GM21529 (cell line): ENCODE measurements around the gene RYR1.

Source experiments
- ATAC-seq: cut with Tn5 transposase; IDR thresholded peaks from one replicate; pipeline ENCODE4 v1.9.1; 2021; ENCODE audit not compliant: unreplicated experiment

The RYR1 gene

DNA sequence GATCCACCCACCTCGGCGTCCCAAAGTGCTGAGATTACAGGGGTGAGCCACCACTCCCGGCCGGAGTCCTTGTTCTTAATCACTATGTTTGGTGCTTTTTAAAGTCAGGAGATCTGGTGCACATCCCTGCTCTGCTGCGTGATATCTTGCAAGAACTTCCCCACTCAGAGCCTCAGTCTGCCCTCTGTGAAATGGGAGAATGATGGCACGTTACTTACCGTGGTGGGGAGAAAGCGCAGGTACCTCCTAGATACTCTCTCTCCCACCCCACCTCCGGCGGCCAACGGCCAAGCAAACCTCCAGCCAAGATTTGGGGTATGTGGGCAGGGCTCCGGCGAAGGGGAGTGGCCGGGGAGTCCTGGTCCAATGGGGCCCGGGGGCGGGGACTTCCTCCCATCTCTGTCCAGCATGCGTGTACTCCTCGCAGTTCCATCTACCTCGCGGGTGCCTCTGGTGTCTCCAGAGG lies at the start of gene RYR1:
RYR1 (plus strand) TSS at position 424 of the 466 bp plus-strand sequence. CDS start 139 bp downstream, outside the sequence.
- ATAC-seq = no peak

GRCh38 chr19:38383743-38384142 lies 49.7 kb upstream of the RYR1 start:
- no peak for ATAC-seq

DNA sequence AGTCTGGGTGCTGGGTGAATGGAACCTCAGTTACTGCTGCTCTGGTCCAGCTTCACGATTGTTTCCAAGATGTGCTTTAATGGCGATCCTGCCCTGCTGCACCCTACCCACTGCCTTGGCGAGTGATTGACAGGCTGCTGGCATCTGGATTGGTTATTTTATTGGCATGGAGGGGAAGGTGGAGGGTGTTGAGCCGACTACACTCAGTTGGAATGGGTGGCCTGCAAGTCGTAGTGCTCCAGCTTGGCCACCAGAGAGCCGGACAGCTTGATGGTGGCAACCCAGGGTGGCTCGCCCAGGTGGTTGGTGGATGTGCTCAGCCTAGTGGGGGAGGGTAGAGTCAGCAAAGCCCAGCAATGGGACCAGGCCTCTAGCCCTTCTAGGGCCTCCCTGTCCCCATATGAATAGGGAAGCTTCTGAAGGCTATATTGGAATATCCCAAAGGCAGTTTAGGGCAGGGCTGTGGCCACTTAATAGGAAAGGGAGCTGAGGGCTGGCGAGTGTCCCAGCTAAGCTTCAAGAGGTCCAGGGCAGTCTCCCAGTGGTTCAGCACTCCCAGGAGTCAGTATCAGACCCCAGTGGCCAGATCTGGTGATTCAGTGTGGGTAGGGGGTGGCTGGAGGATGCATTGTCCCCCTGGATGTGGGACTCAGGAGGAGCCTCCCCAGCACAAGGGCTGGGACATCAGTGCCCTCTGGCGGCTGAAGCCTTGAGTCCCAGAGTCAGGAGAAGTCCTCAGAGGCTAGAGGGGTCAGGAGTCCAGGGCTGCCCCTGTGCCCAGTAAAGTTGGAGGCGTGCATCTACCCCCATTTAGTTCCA lies 49.1 kb upstream of the RYR1 start:
- ATAC-seq = no peak

GRCh38 chr19:38385057-38385803 lies 48.3 kb upstream of the RYR1 start:
- no peak for ATAC-seq

GRCh38 chr19:38385804-38386257 lies 47.7 kb upstream of the RYR1 start:
- no peak for ATAC-seq

DNA sequence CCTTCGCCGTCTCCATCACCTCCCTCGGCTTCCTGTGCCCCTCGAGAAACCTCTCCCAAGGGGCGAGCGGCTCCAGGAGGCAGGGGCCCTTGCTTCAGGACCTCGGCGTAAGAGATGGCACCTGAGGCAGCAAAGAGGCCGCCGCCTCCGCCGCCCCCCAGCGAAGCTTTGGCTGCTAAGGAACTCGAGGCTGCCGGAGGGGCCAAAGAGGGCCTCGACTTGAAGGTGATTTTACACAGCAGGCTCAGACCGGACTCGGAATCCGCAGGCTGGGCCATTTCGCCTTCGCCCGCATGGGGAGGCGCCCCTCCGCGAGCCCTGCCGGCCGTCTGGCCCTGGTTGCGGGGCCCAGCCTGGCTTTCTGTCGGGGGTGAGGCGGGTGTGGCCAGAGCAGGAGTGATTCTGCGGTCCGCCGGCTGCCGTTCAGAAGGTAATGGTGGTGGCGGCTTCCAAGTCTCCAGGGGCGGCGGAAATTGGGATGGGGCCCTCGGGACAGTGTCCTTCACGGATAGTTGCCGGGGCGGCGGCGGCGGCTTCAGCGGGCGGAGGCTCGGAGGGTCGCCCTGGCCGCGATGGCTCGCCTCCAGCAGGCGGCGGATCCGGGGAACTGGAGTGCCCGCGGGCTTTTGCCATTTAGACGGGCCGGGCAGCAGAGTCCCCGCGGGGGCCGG lies 47.1 kb upstream of the RYR1 start:
- no peak for ATAC-seq

DNA sequence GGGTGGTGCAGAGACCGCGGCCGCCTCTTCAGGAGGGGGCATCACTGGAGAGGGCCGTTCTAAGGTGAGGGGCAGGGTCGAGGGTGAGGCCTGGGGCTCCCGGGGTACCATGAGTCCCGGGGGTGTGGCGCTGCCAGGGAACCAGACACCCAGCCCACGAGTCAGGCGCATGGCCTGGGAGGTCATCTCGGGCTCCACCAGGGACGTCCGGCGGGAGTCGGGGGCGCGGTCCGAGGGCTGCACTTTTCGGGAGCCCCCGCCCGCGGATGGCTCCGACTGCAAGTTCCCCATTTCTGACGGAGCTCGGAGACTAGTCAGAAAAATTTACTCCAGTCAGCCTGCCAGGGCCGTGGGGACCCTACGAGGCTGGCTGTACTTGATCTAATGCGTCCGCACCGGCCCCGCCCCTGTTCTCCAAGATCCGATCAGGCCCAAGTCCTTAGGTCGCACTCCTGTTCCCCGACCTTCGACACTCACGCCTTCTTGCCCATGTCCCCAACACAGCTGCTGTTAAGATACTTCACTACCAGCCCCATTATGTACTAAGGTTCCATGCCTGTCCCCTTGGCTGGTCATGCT lies 46.4 kb upstream of the RYR1 start:
- no peak for ATAC-seq

DNA sequence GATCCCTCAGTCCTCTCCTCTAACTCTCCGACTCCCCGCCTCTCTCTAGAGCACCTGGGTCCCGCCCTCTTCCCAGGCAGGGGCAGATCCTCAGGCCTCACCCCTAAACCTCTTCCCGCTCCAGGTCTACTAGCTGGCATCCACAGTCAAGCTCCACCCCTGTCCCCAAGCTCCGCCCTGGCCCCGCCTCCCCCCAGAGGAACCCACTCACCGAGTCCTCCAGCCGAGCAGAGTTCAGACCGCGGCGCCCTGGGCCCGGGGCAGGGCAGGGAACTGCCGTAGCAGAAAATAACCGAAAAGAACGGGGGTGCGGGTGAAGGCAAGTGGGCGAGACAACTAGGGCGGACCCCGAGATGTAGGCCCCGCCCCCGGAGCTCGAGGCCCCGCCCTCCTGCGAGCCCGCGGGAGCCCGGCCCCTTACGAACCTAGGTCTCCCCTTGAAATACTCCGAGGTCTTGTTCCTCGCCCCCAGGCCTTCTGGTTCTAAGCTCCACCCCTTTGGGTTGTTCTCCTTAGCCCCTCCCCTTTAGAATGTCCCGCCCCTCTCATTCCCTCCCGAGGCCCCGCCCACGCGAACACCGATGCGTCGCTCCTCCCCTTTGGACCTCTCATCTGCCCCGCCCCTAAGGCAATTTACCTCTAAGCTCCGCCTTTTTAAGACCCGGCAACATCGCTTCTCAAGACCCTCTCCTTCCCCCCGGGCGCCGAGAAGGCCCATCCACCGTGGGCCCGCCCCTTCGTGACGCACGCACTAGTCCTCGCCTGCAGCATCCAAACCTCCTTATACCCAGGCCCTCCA lies 45.7 kb upstream of the RYR1 start, which contains the start of gene GGN:
GGN (minus strand) TSS at position 485 of the 799 bp plus-strand sequence. CDS start 773 bp downstream, outside the sequence.
- ATAC-seq = no peak

GRCh38 chr19:38388349-38389100 lies 45.0 kb upstream of the RYR1 start, which contains the start of gene SPRED3:
TSS of gene SPRED3 (plus strand) at chr19:38388697. CDS start at chr19:38390303, 1,606 bp downstream.
- no peak for ATAC-seq

DNA sequence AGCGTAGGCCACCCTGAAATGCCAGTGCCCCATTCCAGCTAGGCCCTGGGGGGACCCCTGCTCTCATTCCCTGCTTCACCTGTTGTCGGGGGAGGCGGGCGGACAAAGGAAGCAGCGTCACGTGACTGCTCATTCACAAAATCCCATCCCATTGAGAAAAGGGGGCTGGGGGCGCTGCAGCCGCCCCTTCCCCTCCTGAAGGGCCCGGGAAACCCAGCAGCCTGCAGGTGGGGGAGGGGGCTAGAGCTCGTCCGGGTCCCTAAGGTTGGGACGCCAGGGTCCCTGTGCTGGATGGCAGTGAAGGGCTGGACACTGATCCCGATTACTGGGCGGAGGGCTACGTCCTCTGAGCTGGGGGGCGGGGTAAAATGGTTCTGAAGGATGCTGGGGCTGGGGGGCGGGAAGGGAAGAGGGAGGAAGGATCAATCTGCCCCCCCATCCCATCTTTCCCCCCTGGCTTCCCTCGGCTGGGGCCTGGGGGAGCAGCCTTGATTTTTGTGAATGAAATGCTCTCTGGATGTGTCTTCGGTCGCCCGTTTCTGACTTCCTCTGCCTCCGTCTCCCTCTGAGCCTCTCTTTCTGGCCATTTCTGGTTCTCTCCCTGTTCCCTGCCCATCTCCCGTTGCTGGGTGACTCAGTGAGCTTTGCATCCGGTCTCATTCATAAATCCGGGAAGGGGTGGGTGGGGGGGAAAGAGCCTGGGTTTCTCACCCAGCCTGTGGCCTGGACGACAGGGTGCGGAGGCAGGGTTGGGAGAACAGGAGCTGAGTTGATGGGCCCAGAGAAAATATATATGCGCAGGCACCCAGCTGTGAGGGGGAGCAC lies 44.2 kb upstream of the RYR1 start:
- no peak for ATAC-seq

DNA sequence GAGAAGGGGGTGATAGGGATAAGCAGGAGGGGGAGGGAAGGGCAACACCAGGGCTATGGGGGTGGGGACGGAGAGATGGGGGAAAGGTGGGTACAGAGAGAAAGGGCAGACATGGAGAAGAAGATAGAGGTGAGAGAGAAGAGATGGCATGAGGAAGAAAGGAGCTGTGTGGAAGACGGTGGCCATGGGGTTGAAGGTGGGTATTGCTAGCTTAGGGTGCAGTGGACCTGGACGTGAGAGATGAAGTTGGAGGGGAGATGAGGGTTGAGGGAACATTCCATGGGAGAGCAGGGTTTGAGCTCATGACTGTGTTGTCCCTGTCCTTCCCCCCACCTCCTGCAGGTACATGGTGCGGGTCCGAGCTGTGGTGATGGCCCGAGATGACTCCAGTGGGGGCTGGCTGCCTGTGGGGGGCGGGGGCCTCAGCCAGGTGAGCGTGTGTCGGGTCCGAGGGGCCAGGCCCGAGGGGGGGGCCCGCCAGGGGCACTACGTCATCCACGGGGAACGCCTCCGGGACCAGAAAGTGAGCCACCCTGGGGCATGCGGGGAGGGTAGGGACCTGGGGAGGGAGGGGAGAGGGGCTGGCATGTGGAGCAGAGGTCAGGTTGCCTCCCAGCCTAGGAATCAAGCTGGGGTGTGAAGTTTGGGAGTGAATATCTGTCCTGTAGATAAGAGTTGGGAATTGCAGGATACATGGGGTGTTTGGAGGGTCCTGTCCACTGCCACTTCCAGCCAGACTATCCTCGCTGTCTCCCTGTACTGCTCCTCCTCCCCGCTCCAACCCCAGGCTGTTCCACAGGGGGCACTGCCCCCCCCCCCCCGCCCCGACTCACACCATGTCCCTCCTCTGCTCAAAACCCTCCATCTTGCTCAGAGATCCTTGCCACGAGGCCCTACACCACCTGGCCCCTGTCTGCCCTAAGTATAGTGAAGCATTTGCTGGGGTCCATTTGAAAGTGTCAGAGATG lies 43.2 kb upstream of the RYR1 start:
- ATAC-seq = no peak

DNA sequence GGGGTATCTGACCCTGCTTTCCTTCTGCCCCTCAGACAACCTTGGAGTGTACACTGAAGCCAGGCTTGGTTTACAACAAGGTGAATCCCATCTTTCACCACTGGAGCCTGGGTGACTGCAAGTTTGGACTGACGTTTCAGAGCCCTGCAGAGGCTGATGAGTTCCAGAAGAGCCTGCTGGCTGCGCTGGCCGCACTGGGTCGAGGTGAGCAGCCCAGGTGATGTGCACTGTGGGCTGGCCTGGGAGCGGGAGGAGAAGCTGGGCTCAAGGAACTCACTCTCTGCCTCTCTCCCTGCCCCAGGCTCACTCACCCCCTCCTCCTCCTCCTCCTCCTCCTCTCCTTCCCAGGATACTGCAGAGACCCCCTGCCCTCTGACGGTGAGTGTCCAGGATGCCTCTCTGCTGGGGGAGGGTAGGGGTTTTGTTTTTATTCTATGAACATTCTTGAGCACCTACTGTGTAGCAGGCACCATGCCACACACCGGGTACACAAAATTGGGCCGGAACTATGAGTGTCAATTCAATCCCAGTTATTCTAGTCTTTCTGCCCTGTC lies 41.5 kb upstream of the RYR1 start:
- ATAC-seq = no peak

DNA sequence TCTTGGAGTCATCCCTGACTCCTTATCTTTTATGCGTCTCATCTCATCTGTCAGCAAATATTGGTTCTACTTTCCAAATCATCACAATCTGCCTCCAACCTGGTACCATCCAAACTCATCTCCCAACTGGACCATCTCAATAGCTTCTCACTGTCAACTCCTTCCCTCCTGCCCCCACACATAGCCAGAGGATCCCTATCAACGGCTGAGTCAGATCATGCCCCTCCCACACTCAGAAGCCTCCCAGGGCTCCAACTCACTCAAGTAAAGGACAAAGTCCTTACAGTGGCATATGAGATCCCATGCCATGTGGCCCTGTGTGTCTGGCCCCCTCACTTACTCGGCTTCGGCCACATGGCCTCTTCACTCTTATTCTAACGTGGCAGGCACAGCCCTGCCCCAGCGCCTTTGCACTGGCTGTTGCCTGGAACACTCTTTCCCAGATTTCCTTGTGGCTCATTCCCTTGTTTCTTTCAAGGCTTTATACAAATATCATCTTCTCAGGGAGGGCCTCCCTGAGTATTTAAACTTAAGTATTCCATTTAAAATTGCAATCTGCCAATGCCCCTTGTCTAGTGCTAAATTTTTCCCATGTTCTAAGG lies 40.7 kb upstream of the RYR1 start:
- no peak for ATAC-seq

DNA sequence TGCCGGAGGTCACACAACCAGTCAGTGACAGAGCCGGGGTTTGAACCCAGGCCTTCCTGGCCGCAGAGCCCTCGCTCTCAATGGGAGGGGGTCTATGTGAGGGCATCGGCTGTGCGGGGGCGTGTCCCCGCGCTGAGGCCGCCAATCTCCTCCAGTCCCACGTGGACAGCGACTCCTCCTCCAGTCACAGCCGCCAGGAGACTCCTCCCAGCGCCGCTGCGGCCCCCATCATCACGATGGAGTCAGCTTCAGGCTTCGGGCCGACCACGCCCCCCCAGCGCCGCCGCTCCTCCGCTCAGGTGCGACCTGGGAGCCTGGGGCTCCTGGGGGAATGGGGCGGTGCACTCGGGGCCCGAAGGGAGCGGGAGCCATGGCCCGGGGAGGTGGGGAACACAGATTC lies 39.0 kb upstream of the RYR1 start:
- no peak for ATAC-seq

DNA sequence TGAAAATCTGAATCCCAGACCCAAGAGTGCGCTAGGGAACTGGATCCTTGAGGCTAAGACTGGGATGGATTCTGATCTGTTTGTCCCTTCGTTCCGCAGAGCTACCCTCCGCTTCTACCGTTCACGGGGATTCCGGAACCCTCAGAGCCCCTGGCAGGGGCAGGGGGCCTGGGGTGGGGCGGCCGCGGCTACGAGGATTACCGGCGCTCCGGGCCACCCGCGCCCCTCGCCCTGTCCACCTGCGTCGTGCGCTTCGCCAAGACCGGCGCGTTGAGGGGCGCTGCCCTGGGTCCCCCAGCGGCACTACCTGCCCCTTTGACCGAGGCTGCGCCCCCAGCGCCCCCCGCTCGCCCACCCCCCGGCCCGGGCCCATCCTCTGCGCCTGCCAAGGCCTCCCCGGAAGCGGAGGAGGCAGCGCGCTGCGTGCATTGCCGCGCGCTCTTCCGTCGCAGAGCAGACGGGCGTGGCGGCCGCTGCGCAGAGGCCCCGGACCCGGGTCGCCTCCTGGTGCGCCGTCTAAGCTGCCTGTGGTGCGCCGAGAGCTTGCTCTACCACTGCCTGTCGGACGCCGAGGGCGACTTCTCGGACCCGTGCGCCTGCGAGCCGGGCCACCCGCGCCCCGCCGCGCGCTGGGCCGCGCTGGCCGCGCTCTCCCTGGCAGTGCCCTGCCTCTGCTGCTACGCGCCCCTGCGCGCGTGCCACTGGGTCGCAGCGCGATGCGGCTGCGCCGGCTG lies 37.9 kb upstream of the RYR1 start:
- no peak for ATAC-seq

GRCh38 chr19:38399081-38399480 lies 34.4 kb upstream of the RYR1 start:
- no peak for ATAC-seq
